HG03280 (cell line): ENCODE measurements around the gene LTV1.
A peak's percentile ranks its signal among the peaks of the same experiment; 100 is the strongest.

Source experiments
- ATAC-seq: cut with Tn5 transposase; IDR thresholded peaks from one replicate; pipeline ENCODE4 v1.9.1; 2021; ENCODE audit warnings: mild to moderate bottlenecking, moderate library complexity; ENCODE audit not compliant: unreplicated experiment

The LTV1 gene

GRCh38 chr6:143884216-143884900 is 41.2 kb downstream of the LTV1 start:
- no peak for ATAC-seq

GRCh38 chr6:143885116-143885515 is 42.0 kb downstream of the LTV1 start:
- no peak for ATAC-seq

- no peak for ATAC-seq
Observed at GRCh38 chr6:143894655-143895054, 51.5 kb downstream of the LTV1 start.

GRCh38 chr6:143896126-143896860 is 53.2 kb downstream of the LTV1 start:
- no peak for ATAC-seq

- no peak for ATAC-seq
Observed at GRCh38 chr6:143900358-143900757, 57.2 kb downstream of the LTV1 start.

- ATAC-seq: peak; percentile 92
Observed at GRCh38 chr6:143901885-143902750, 59.0 kb downstream of the LTV1 start.

- no peak for ATAC-seq
Observed at GRCh38 chr6:143902827-143903226, 59.7 kb downstream of the LTV1 start.

GRCh38 chr6:143911028-143911427 is 67.9 kb downstream of the LTV1 start:
- ATAC-seq: no peak

- no peak for ATAC-seq
Observed at GRCh38 chr6:143912671-143913070, 69.5 kb downstream of the LTV1 start.
